Measurements from ENCODE around the gene MED13L. TPM values are rescaled to one million over a fixed set of nuclear protein-coding genes. Genes with fewer than 3 reads are reported as not detected.

Gene MED13L
- total and polyA plus RNA-seq, 2 donors (not counting 1 experiment from before 2014, with no cell fraction given): 20.3 to 207 TPM

GRCh38 chr12:116299064-116299463, 21.6 kb upstream of the MED13L start:
- no peak overlapping the region for H2AFZ ChIP-seq (ENCODE audit: insufficient read depth, low read depth, low read length, poor library complexity, severe bottlenecking)
- POLR2A ChIA-PET: no interaction called here
- peaks cover 7% of the 10 kb centered on the region for H3K4me1 Mint-ChIP-seq
- H3K36me3 ChIP-seq (replicated peaks in 1 of 2; ENCODE audit: control extremely low read depth in 1 of 2, control insufficient read depth in 1 of 2, extremely low read depth in 1 of 2, insufficient read depth in 2 of 2, low read length in 1 of 2): no peaks in the 10 kb centered on the region
- H4K20me1 ChIP-seq (ENCODE audit: control insufficient read depth, insufficient read depth, low read length, poor library complexity, severe bottlenecking): no peaks in the 10 kb centered on the region
- intact Hi-C loops (cut with micrococcal nuclease): no loop called here
- CTCF ChIA-PET: interaction anchor here (1.4 kb wide), 1 partner anchor 9 kb away, joined by 3 read pairs; no protein-coding TSS in a partner anchor
- ATAC-seq (ENCODE audit: low read depth) (no peak), DNase-seq (no peak)
- TF ChIP-seq EZH2 (IDR thresholded peaks at IDR 0.05; ENCODE audit: borderline replicate concordance, insufficient read depth, low read depth, low read length, poor library complexity, severe bottlenecking): no peak
- no peak for TF ChIP-seq CTCF (IDR thresholded peaks at IDR 0.05)
- peaks cover 4% of the 10 kb centered on the region for H3K27me3 Mint-ChIP-seq
- no peak overlapping the region for H3K9ac ChIP-seq (ENCODE audit: low read length)
- H3K79me2 ChIP-seq (ENCODE audit: control insufficient read depth, insufficient read depth, low read length): no peaks in the 10 kb centered on the region
- no peak overlapping the region for H3K4me3 ChIP-seq (ENCODE audit: control extremely low read depth in 1 of 5, extremely low read depth in 1 of 5, insufficient read depth in 1 of 5, low read depth in 2 of 5, low read length in 4 of 5)
- no peak overlapping the region for H3K4me3 Mint-ChIP-seq
- no peaks in the 10 kb centered on the region for H3K27me3 ChIP-seq (replicated peaks in 1 of 4; ENCODE audit: control extremely low read depth in 1 of 4, control insufficient read depth in 3 of 4, insufficient read depth in 4 of 4, low read length in 3 of 4)
- H3K27ac ChIP-seq (ENCODE audit: low read length in 2 of 2): no peak overlapping the region
- H3K9me3 ChIP-seq (ENCODE audit: control extremely low read depth in 1 of 3, control insufficient read depth in 2 of 3, insufficient read depth in 1 of 3, low read length in 2 of 3): peaks cover 0 to 7% (median 0%) of the 10 kb centered on the region in 3 donors
- no peaks in the 10 kb centered on the region for H3K9me3 Mint-ChIP-seq (ENCODE audit: insufficient read depth)
- peaks cover 0 to 5% of the 10 kb centered on the region in 2 donors for H3K4me1 ChIP-seq (ENCODE audit: control insufficient read depth in 2 of 2, insufficient read depth in 2 of 2, low read length in 2 of 2)
- H3K27ac Mint-ChIP-seq: no peak overlapping the region
- no peak overlapping the region for H3K4me2 ChIP-seq (replicated peaks; ENCODE audit: low read depth, low read length, poor library complexity, severe bottlenecking)
- WGBS (ENCODE audit: insufficient coverage): no CpG with 5 or more reads among the region's 2 CpGs

DNA sequence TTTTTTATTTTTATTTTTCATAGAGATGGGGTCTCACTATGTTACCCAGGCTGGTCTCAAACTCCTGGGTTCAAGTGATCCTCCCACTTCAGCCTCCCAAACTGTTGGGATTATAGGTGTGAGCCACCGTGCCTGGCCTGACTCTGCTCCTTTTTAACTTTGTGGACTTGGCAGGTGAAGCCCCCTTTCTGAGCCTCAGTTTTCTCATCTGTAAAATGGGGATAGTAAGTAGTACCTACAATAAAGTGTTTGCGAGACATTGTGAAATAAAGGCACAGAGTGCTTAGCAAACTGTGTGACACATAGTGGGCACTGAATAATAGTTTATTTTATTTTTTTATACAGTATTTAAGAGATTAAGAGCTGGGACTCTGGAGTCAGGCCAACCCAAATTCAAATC, 21.1 kb upstream of the MED13L start:
- no peak for ATAC-seq (ENCODE audit: low read depth)
- Histone ChIP-seq H3K79me2 (ENCODE audit: control insufficient read depth, insufficient read depth, low read length) (no peaks in the 10 kb centered on the region), H2AFZ (ENCODE audit: insufficient read depth, low read depth, low read length, poor library complexity, severe bottlenecking) (no peak overlapping the region), H3K27ac (ENCODE audit: low read length in 2 of 2) (no peak overlapping the region), H3K9me3 (ENCODE audit: control extremely low read depth in 1 of 3, control insufficient read depth in 2 of 3, insufficient read depth in 1 of 3, low read length in 2 of 3) (peaks cover 0 to 7% (median 0%) of the 10 kb centered on the region in 3 donors), H3K4me3 (ENCODE audit: control extremely low read depth in 1 of 5, extremely low read depth in 1 of 5, insufficient read depth in 1 of 5, low read depth in 2 of 5, low read length in 4 of 5) (no peak overlapping the region), H3K4me2 (replicated peaks; ENCODE audit: low read depth, low read length, poor library complexity, severe bottlenecking) (no peak overlapping the region), H3K27me3 (replicated peaks in 1 of 4; ENCODE audit: control extremely low read depth in 1 of 4, control insufficient read depth in 3 of 4, insufficient read depth in 4 of 4, low read length in 3 of 4) (no peaks in the 10 kb centered on the region), H3K4me1 (ENCODE audit: control insufficient read depth in 2 of 2, insufficient read depth in 2 of 2, low read length in 2 of 2) (peaks cover 0 to 5% of the 10 kb centered on the region in 2 donors), H3K36me3 (replicated peaks in 1 of 2; ENCODE audit: control extremely low read depth in 1 of 2, control insufficient read depth in 1 of 2, extremely low read depth in 1 of 2, insufficient read depth in 2 of 2, low read length in 1 of 2) (no peaks in the 10 kb centered on the region), H4K20me1 (ENCODE audit: control insufficient read depth, insufficient read depth, low read length, poor library complexity, severe bottlenecking) (no peaks in the 10 kb centered on the region), H3K9ac (ENCODE audit: low read length) (no peak overlapping the region)
- H3K27ac Mint-ChIP-seq: no peak overlapping the region
- 100% methylated on average over 1 of the region's 2 CpGs for WGBS (ENCODE audit: insufficient coverage)
- no peaks in the 10 kb centered on the region for H3K9me3 Mint-ChIP-seq (ENCODE audit: insufficient read depth)
- no peak overlapping the region for H3K4me3 Mint-ChIP-seq
- peaks cover 4% of the 10 kb centered on the region for H3K27me3 Mint-ChIP-seq
- intact Hi-C loops (cut with micrococcal nuclease): no loop called here
- TF ChIP-seq EZH2 (IDR thresholded peaks at IDR 0.05; ENCODE audit: borderline replicate concordance, insufficient read depth, low read depth, low read length, poor library complexity, severe bottlenecking) (no peak), CTCF (IDR thresholded peaks at IDR 0.05) (no peak)
- CTCF ChIA-PET: interaction anchor here (1.4 kb wide), 1 partner anchor 8 kb away, joined by 3 read pairs; no protein-coding TSS in a partner anchor
- POLR2A ChIA-PET: no interaction called here
- peaks cover 7% of the 10 kb centered on the region for H3K4me1 Mint-ChIP-seq
- no peak for DNase-seq

Measured in B cell (primary cell).